NCI-H1436 (cell line): ENCODE data around the gene NEK1.
"Not testable (repeated sequence)": the region's sequence is repeated elsewhere in the genome, so short reads cannot be mapped to it uniquely, and the experiment has no call there.

Experiments
- DNase-seq: peaks from one replicate; lab custom pipeline; 2025; lab: John Stamatoyannopoulos, UW

The NEK1 gene

GRCh38 chr4:169493164-169493524 lies 119.2 kb downstream of the NEK1 start:
- DNase-seq = no peak

- DNase-seq = peak; percentile 9
Measured at GRCh38 chr4:169492436-169493163, 119.8 kb downstream of the NEK1 start.

- DNase-seq = no peak
Measured at GRCh38 chr4:169491211-169491610, 121.2 kb downstream of the NEK1 start.

GRCh38 chr4:169489306-169489705 lies 123.1 kb downstream of the NEK1 start:
- DNase-seq = no peak

DNA sequence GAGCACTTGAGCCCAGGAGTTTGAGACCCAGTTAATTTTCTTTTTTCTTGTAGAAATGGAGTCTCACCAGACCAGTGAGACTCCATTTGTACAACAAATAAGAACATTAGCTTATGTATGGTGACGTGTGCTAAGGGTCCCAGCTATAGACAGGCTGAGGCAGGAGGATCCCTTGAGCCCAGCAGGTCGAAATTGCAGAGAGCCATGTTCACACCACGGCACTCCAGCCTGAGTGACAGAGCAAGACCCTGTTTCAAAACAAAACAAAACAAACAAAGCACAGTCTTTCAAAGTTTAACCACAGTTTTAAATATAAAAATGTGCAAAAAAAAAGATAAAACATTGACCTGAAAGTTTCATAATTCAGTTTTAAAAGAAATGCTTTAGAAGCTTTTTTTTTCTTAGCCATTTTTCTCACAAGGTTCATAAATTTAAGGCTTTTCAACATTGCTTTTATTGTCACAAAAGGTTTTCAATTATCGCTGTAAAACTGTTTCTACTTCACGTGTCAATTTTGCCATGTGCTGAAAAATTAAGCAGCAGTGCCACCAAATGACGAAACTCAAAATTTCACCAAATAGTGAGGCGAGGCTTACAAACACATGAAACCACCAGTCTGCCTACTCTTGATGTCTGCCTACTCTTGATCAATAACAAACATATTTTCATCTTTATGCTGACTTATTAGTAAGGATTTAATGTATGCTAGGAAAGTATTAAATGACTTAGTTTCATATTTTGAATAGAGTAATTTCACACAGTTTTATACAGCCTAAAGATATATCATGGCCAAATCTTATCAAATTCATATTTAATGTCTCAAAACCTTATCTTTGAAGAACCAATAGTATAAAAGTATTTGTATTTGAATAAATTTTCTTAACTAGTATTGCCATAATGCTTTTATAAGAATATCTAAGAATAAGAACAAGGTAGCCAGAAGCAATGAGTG lies 126.3 kb downstream of the NEK1 start:
- peak; percentile 47 for DNase-seq

DNA sequence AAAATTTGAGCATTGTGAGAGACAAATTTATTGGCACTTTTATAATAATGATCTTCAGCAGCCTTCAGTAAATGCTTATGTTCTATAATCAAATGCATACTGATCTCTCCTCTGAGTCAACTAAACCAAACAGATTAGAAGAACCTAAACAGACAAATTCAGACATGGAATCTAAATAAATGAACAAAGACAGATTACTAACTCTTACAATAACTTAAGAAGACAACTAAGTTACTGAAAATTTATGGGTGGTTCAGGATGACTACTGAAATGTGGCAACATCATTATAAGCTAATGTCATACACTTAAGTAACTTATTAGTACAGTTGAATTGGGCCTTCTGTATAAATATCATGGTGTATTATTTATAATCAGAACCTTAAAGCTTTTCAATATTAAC lies 127.3 kb downstream of the NEK1 start:
- DNase-seq = no peak

DNA sequence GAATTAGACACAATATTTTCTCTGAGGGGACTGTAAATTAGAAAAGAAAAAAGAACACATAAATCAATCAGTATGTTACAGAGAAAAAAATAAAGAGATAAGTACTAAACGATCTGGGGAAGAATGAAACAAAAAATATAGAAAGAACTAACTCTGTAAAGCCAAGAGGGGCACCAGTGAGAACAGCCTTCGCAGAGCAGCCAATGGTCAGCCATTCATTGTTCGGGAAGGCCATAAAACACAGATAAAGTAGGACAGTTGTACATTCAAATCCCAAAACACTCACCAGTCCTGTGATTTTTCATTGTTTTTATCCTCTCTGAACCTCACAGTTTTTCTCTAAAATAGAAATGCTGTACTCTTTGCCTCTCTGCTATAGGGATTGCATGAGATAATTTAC lies 127.9 kb downstream of the NEK1 start:
- no peak for DNase-seq

DNA sequence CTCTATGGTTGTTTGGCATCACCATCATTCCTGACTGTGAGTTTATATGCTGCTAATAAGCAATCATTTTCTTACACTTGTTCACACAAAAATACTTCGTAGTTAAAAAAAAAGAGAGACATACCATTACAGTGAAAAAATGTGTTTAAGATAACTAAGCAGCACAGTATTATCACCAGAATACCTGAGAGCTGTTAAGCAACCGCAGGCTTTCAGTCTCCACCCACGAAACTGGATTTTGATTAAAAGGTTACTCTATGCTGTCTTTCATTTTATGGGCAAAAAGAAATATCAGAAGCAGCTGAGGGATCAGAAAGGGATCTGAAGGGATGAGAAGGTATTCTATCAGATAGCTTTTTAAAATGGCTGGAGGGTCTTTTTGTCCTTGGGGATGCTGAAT lies 148.3 kb downstream of the NEK1 start:
- no peak for DNase-seq

DNA sequence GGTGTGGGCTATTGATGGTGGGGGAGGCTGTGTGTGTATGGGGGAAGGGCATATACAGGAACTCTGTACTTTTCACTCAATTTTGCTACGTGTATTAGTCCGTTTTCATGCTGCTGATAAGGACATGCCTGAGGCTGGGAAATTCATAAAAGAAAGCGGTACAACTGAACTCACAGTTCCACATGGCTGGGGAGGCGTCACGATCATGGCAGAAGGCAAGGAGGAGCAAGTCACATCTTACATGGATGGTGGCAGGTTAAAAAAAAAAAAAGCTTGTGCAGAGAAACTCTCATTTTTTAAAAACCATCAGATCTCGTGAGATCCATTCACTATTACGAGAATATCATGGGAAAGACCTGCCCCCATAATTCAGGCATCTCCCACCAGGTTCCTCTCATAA lies 152.3 kb downstream of the NEK1 start:
- DNase-seq = no peak

- DNase-seq = no peak
Measured at GRCh38 chr4:169458575-169458974, 153.8 kb downstream of the NEK1 start.

DNA sequence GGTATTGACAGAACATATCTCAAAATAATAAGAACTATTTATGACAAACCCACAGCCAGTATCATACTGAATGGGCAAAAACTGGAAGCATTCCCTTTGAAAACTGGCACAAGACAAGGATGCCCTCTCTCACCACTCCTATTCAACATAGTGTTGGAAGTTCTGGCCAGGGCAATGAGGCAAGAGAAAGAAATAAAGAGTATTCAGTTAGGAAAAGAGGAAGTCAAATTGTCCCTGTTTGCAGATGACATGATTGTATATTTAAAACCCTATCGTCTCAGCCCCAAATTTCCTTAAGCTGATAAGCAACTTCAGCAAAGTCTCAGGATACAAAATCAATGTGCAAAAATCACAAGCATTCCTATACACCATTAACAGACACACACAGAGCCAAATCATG lies 159.7 kb downstream of the NEK1 start:
- DNase-seq = not testable (repeated sequence)

- not testable (repeated sequence) for DNase-seq
Measured at GRCh38 chr4:169448935-169449334, 163.4 kb downstream of the NEK1 start.

- no peak for DNase-seq
Measured at GRCh38 chr4:169446824-169447223, 165.6 kb downstream of the NEK1 start.

GRCh38 chr4:169443748-169444147 lies 168.6 kb downstream of the NEK1 start:
- no peak for DNase-seq

GRCh38 chr4:169440446-169440845 lies 171.9 kb downstream of the NEK1 start:
- DNase-seq = no peak

- no peak for DNase-seq
Measured at GRCh38 chr4:169439244-169439643, 173.1 kb downstream of the NEK1 start.

- no peak for DNase-seq
Measured at GRCh38 chr4:169438057-169438480, 174.3 kb downstream of the NEK1 start.

- DNase-seq = no peak
Measured at GRCh38 chr4:169437299-169438047, 174.9 kb downstream of the NEK1 start.

GRCh38 chr4:169436734-169437133 lies 175.6 kb downstream of the NEK1 start:
- DNase-seq = no peak

DNA sequence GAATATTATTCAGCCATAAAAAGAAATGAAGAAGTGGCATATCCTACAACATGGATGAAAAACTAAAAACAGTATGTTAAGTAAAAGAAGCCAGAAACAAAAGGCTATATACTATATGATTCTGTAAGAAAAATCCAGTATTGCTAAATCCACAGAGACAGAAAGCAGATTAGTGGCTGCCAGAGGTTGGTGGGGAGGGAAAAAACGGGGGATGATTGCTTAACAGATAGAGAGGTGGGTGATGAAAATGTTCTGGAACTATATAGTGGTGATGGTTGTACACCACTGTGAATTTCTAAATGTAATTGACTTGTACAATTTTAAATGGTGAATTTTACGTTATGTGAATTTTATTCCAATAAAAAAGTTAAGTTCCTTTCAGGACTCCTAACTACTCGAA lies 184.0 kb downstream of the NEK1 start:
- DNase-seq = no peak

DNA sequence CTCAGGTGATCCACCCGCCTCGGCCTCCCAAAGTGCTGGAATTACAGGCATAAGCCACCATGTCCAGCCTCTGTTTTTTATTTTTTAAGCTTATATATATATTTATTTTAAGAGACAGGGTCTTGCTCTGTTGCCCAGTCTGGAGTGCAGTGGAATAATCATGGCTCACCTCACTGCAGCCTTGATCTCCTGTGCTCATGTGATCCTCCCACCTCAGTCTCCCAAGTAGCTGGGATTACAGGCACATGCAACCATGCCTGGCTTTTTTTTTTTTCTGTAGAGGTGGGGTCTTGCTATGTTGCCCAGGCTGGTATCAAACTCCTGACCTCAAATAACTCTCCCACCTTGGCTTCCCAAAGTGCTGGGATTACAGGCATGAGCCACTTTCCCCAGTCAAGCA lies 184.7 kb downstream of the NEK1 start:
- DNase-seq = not testable (repeated sequence)

- no peak for DNase-seq
Measured at GRCh38 chr4:169420291-169420690, 192.1 kb downstream of the NEK1 start.

DNA sequence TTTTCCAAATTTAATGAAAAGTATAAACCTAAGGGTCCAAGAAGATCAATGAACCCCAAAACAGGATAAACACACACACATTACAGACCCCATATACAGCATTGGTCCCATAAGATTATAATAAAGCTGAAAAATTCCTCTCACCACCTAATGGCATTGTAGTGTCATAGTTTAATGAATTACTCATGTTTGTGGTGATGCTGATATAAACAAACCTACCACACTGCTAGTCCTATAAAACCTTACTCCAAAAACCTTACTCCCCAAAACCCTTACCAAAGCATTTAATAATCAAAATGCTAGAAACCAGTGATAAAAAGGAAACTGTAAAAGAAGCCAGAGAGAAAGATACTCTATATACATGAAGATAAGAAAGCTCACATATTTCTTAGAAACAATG lies 193.5 kb downstream of the NEK1 start:
- no peak for DNase-seq
